WI38 (cell line): ENCODE results near the gene TBC1D8.
"Not testable (repeated sequence)": the region's sequence is repeated elsewhere in the genome, so short reads cannot be mapped to it uniquely, and the experiment has no call there.

ENCODE experiments used
- H3K4me3 ChIP-seq: 2 replicates; pipeline ENCODE4 v1.5.1; 2011; ENCODE audit warnings: low read depth, mild to moderate bottlenecking, control low read depth, low read length
- CTCF ChIP-seq: IDR thresholded peaks from 2 replicates; pipeline ENCODE4 v1.5.1; 2012; ENCODE audit warnings: low read depth, mild to moderate bottlenecking, control low read depth, low read length

Gene TBC1D8

DNA sequence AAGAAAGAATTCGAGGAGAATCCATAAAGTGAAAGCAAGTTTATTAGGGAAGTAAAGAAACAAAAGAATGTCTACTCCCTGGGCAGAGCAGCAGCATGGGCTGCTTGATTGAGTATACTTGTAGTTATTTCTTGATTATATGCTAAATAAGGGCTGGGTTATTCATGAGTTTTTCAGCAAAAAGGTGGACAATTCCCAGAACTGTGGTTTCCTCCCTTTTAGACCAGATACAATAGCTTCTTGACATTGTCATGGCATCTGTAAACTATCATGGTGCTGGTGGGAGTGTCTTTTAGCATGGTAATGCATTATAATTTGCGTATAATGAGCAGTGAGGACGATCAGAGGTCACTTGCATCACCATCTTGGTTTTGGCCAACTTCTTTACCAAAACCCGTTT is 25.6 kb upstream of the TBC1D8 start:
- TF ChIP-seq CTCF = no peak
- H3K4me3 ChIP-seq = no peak overlapping the region

DNA sequence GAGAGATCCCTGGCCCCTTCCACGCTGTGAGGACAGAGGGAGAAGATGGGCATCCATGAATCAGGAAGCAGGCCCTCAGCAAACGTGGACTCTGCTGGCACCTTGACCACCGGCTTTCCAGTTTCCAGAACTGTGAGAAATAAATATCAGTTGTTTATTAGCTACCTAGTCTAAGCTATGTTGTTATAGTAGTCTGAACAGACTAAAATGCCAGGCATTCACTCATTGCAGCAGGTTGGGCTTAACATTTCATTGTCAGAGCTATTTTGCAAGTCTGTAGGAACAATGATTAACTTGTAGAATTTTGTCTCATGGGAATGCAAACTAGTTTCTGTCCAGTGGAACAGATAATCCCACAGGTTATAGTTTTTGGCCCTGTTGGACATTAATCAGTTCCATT is 24.8 kb upstream of the TBC1D8 start:
- no peak overlapping the region for H3K4me3 ChIP-seq
- no peak for TF ChIP-seq CTCF

DNA sequence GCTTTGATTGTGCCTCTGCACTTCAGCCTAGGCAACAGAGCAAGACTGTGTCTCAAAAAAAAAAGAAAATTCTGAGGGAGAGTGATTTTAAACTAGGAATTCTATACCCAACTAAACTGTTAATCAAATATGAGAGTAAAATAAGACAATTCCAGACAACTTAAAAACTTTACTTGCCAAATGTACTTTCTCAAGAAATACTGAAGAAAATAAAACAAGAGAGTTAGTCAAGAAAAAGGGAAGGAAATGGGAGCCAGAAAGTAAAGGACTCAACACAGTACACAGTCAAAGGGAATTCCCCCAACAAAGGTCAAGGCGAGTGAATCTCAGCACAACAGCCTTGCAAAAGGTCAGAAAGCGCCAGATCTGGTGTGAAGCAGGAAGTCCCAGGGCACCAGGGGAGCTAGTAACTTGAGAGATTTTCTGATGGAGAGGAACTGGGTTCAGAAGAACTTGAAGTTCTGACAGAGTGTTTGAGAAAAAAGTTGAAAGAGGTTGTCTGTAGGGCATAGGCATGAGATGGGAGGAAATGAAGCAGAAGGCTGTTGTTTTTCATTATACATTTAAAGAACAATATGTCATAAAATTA is 22.6 kb upstream of the TBC1D8 start:
- no peak overlapping the region for H3K4me3 ChIP-seq
- no peak for TF ChIP-seq CTCF

DNA sequence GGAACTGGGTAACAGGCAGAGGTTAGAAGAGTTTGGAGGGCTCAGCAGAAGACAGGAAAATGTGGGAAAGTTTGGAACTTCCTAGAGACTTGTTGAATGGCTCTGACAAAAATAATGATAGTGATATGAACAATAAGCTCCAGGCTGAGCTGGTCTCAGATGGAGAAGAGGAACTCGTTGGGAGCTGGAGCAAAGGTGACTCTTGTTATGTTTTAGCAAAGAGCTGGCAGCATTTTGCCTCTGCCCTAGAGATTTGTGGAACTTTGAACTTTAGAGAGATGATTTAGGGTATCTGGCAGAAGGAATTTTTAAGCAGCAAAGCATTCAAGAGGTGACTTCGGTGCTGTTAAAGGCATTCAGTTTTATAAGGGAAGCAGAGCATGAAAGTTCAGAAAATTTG is 18.6 kb upstream of the TBC1D8 start:
- H3K4me3 ChIP-seq = not testable (repeated sequence)

GRCh38 chr2:101168706-101169105 is 17.5 kb upstream of the TBC1D8 start:
- H3K4me3 ChIP-seq = no peak overlapping the region
- no peak for TF ChIP-seq CTCF

DNA sequence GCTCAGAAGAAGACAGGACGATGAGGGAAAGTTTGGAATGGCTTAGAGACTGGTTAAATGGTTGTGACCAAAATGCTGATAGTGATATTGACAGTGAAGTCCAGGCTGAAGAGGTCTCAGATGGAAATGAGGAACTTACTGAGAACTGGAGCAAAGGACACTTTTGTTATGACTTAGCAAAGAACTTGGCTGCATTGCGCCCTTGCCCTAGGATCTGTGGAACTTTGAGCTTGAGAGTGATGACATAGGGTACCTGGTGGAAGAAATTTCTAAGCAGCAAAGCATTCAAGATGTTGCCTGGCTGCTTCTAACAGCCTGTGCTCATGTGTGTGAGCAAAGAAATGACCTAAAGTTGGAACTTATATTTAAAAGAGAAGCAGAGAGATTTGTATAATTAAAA is 16.4 kb upstream of the TBC1D8 start:
- H3K4me3 ChIP-seq = not testable (repeated sequence)

GRCh38 chr2:101164021-101164420 is 12.8 kb upstream of the TBC1D8 start:
- no peak for TF ChIP-seq CTCF

DNA sequence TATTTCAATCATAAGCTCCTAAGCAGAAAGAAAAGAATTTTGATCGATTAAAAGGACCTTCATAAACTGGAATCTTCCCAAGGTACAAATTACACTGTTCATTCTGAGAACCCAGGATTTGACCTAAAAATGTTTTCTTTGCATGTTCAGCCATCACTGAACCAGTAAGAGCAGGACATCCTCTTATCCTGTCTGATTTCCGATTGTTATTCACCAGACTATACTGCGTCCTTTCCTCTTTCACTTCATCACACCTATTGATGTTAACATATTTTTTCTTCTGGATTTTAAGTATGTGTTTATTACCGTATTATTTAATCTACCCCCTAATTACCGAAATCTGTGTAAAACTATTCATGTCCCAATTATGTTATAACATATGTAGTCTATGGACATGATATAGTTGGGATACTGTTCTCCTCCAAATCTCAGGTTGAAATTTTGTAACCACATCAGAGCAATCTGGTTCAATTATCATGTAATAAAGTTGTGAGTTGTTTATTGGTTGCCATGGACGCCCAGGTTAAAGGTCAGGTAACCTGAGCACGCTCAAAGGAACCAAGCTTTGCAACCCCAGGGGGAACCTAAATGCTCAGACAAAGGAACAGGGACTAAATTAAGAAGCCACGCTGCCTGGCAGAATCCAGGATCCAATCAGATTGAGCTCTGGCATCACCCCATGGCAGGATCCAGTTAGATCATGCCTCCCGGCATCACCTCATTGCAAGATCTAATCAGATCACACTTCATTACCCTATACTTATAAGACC is 11.6 kb upstream of the TBC1D8 start:
- H3K4me3 ChIP-seq = no peak overlapping the region
- TF ChIP-seq CTCF = no peak

More at GRCh38 chr2:101164021-101164420, 12.8 kb upstream of the TBC1D8 start:
- no peak overlapping the region for H3K4me3 ChIP-seq
